ENCODE data around the gene MAP6D1.
"Not testable (repeated sequence)": the region's sequence is repeated elsewhere in the genome, so short reads cannot be mapped to it uniquely, and the experiment has no call there.

Gene MAP6D1

DNA sequence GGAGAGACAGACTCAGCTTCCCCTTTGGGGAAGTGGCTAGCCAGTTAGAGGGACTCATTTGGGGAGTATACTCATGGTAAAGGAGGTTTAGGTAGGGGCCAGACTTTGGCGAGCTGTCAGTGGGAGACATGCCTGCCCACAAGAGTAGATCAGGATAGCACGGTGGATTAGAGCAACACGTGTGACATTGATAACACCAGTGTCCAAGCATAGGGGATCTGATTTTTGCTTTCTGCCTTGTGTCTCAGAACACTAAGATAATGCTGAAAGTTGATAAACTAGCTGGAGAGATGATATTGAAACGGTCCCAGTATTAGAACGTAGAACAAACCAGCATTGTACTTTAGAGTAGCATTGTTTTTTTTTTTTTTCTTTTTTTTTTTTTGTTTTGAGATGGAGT lies 25.9 kb downstream of the MAP6D1 start:
- DNase-seq (ENCODE audit: low spot score): no peak

DNA sequence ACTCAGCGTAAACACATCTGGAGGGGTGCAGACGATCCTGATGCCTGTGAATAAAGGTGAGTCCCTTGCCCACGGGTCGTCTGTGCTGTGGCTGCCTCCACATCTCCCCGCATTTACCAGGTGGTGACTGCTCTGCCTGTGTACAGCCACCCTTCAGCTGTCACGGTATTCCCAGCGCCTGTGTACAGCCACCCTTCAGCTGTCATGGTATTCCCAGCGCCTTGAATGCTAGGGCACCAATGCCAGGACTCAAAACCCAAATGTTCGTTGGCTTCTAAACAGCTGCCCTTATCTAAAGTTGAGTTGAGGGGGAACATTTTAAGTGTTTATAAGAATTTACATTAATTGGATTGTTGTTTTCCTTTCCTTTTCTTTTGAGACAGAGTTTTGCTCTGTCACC lies 27.4 kb downstream of the MAP6D1 start:
- DNase-seq (ENCODE audit: low spot score): no peak

DNA sequence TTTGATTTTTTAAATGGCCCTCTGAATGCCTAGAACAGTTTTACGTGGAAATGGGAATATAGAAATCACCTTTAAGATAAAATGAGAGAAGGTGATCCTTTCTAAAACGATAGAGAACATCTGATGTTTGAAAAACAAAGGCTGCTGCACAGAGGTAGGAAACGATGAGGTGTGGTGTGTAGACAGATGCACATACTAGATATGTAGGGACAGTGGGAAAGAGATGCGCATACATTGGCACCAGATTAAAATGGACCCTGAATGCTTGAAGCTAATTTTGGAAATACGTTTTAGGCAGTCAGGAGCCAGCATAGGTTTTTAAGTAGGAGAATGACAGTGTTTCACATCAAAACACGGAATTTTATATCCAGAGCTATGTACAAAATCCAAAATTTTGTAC lies 29.0 kb downstream of the MAP6D1 start:
- no peak for DNase-seq (ENCODE audit: low spot score)

DNA sequence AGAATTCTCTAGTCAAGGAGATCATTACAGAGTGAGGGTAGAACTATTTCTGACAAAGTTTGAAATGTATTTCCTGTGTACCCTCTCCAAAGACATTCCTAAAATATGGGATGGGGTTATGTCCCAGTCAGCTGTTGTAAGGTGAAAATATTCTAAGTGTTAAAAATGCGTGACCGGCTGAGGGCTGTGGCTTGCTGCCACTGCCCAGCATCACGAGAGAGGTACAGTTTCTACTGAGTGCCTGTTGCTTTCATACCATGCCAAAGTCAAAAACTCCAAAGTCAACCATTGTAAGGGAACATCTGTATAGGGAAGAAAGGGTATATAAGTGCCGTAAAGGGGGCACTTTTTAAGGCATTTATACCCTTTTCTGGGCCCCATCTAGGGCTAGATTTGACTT lies 30.9 kb downstream of the MAP6D1 start:
- DNase-seq (ENCODE audit: low spot score): no peak

DNA sequence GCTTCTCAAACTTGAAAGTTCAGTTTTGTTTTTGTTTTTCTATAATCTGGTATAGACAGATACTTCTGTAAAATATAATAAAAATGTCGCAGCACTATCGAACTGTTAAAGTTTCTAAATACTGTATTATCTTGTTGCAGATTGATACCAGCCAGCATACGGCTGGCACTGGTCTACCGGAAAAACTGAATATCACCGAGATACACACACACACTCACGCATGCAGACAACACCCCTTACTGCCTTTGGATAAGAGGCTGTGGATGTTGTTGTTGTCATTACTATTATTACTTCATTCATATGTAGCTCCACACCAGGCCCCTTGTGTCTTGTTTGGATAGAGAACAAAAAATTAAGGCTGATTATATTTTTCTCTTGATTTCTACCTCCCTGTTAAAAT lies 32.4 kb downstream of the MAP6D1 start:
- DNase-seq (ENCODE audit: low spot score): no peak

DNA sequence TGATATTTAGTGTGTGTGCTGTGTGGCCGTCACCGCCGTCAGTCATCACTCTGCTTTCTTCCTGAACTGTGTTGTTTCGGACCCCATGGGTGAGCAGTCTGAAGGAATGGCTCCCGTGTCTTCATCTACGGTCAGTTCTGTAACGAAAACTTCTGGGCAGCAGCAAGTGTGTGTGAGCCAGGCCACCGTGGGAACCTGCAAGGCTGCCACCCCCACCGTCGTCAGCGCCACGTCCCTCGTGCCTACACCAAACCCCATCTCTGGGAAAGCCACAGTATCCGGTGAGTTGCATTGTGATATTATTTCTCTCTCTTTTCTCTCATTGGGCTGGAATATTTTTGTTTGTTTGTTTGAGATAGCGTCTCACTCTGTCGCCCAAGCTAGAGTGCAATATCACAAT lies 34.7 kb downstream of the MAP6D1 start:
- no peak for DNase-seq (ENCODE audit: low spot score)

DNA sequence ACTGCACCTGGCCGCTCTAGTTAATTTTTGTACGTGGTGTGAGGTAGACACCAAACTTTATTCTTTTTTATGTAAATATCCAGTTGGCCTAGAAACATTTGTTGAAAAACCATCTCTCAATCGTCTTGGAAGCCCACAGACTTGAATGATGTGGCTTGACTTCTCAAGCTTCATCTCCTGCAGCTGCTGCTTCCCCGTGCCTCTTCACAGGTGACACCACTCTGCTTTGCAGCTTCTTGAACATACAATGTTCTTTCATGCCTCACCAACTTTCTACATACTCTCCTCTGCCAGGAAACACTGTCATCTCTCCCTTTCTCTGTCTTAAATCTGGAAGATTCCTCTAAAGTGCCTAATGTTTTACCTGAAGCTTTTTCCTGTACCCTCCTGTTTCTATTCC lies 35.6 kb downstream of the MAP6D1 start:
- DNase-seq (ENCODE audit: low spot score): no peak

DNA sequence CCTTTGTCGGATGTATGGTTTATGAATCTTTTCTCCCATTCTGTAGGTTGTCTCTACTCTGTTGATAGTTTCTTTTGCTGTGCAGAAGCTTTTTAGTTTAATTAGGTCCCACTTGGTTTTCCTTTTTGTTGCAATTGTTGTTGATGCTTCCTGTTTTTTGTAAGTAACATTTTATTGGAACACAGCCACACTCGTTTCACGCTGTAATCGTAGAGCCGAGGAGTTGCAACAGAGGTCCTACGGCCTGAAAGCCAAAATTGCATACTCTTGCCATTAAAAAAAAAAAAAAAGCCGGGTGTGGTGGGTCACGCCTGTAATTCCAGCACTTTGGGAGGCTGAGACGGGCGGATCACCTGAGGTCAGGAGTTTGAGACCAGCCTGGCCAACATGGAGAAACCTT lies 40.9 kb downstream of the MAP6D1 start:
- DNase-seq (ENCODE audit: low spot score): not testable (repeated sequence)

DNA sequence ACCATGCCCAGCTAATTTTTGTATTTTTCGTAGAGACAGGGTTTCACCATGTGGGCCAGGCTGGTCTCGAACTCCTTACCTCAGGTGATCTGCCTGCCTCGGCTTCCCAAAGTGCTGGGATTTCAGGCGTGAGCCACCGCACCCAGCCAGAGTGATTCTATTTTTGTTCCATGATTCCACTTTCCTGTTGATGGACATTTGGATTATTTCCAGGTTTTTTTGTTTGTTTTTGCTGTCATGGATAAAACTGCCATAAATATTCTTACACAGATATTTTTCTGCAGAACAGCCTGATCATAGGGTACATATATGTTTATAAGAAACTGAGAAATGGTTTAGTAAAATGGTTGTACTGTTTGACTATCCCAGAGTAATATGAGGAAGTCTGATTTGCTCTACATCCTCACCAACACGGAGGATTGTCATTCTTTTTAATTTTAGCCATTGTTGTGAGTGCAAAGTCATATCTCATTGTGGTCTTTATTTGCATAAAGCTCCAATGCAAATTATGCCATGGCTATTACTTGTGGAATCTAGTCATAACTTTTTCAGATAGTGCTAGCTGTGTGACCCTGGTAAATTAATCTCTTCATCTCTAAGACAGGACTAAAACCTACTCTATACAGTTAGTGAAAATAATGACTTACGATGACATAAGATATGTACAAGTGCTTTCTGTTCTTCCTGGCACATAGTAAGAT lies 42.7 kb downstream of the MAP6D1 start:
- no peak for DNase-seq (ENCODE audit: low spot score)

DNA sequence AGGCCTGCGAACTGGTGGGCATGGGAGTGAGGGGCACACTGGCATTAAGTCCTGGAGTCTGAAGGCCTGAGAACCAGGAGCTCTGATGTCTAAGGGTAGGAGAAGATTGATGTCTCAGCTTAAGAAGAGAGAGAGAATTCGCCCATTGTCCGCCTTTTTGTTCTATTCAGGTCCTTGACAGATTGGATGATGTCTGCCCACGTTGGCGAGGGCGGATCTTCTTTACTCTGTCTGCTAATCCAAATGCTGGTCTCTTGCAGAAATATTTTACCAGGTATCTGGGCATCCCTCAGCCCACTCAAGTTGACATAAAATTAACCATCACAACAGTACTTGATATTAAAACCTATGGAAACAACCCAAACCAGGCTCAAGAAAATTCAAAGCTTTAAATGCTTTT lies 44.1 kb downstream of the MAP6D1 start:
- no peak for DNase-seq (ENCODE audit: low spot score)

DNA sequence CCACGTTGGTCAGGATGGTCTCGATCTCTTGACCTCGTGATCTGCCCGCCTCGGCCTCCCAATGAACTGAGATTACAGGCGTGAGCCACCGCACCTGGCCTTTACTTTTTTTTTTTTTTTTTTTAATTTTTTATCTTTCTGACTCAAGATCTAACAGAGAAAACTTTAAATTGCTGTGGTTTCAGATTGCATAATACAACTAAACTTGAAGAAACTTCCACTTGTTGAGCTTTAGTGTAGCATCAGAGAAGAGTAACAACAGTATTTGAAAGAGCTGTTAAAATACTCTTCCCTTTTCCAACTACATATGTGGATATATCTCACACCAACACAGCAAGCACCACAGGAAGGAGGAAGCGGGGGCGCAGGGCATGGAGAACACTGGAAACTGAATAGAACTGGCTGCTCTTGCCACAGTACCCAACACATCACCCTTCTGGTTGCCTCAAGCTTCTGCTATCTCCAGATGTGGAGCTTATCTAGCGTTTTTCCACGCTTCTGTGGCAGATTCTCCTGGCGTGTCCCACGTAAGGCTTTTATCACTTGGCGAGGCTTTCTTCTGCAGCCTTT lies 45.4 kb downstream of the MAP6D1 start:
- DNase-seq (ENCODE audit: low spot score): no peak

DNA sequence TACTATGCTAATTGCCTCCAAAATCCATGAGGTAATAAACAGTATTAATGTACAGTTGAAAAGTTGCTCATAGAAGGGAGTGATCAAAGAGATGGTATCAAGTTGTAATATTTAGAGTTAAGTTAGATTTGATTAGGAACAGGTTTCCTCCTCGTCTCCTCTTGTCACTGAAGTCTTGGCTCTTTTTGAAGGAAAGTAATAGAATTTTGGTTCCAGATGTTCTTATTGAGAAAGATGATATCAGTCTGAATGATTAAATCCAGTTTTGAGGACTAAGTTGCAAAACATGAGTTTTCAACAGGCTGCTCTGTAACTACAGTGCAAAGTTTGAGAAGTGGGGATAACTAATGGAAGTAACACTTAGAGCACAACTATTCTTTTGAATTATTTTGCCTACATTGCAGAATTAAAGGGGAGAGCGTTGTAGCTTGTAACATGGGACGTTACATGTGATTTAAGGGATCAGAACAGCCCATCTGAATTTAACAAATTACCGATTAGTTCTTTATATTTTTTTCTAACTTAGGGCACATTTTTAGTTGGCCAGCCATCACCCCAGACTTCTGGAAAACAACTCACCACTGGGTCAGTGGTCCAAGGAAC lies 48.3 kb downstream of the MAP6D1 start:
- no peak for DNase-seq (ENCODE audit: low spot score)

DNA sequence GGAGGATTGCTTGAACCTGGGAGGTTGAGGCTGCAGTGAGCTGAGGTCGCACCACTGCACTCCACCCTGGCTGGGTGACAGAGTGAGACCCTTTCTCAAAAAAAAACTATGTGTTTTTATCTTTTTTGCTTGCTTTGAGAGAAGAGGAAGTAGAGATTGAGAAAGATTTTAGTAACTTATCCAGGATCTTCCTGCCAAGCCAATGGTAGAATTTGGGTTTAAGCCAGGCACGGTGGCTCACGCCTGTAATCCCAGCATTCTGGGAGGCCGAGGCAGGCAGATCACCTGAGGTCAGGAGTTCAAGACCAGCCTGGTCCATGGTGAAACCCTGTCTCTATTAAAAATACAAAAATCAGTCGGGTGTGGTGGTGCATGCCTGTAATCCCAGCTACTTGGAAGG lies 48.9 kb downstream of the MAP6D1 start:
- not testable (repeated sequence) for DNase-seq (ENCODE audit: low spot score)

DNA sequence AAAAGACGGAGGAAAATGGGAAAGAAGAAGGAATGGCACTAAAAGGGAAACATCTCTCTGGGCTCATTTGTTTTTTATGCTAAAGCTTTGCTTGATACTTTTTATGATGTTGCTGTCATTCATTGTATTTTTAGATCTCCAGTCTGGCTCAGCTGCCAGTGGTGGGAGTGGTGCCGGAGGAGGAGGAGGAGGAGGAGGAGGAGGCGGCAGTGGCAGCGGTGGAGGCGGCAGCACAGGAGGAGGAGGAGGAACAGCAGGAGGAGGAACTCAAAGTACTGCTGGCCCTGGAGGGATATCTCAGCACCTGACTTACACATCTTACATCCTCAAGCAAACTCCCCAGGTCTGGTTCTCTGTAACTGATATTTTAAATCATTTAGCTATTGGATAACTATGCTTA lies 49.6 kb downstream of the MAP6D1 start:
- DNase-seq (ENCODE audit: low spot score): no peak

DNA sequence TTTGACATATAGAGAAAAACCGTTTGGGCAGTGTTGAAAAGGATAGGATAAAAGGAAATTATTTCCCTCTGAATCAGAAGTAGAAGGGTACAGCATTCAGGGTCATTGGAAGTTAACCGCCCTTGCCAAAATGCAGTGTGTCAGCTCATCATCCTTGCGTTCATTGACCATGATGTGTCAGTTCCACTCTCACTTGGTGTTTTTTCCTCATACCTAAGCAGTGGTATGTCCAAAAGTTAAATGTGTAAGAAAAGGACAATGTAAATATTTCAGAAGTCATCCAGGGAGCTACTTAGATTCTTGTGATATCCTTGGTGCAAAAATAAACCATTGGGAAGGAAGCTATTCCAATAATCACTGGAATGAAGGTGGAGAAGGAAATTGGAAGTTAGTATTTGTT lies 50.7 kb downstream of the MAP6D1 start:
- DNase-seq (ENCODE audit: low spot score): no peak

DNA sequence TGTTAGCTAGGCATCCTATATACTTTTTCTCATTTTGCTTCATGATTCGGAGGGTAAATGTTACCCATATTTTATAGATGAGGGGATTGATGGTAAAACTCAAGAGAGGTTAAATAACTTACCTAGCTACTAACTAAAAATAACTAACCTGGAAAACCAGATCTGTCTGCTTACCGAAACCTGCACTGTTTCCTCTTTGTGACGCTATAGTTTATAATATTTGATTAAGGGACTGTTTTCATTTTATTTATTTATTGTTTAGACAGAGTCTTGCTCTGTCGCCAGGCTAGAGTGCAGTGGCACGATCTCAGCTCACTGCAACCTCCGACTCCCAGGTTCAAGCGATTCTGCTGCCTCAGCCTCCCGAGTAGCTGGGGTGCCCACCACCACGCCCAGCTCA lies 55.9 kb downstream of the MAP6D1 start:
- DNase-seq (ENCODE audit: low spot score): no peak

DNA sequence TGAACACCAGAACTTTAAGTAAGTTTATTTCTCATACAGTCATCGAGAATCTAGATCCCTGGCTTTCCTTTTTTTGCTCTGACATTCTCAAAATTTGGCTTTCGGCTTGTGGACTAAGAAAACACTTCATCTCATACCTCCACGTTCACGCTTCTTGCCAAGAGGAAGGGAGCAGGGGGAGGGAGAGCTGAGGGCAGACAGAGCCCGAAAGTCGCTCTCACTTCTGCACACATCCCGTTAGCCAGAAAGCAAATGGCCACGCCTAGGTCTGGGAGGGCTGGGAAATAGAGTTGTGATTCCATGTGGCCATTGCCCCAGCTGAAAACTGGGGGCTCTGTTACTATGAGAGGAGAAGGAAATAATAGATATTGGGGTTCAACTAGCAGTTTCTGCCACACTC lies 57.3 kb downstream of the MAP6D1 start:
- DNase-seq (ENCODE audit: low spot score): no peak

DNA sequence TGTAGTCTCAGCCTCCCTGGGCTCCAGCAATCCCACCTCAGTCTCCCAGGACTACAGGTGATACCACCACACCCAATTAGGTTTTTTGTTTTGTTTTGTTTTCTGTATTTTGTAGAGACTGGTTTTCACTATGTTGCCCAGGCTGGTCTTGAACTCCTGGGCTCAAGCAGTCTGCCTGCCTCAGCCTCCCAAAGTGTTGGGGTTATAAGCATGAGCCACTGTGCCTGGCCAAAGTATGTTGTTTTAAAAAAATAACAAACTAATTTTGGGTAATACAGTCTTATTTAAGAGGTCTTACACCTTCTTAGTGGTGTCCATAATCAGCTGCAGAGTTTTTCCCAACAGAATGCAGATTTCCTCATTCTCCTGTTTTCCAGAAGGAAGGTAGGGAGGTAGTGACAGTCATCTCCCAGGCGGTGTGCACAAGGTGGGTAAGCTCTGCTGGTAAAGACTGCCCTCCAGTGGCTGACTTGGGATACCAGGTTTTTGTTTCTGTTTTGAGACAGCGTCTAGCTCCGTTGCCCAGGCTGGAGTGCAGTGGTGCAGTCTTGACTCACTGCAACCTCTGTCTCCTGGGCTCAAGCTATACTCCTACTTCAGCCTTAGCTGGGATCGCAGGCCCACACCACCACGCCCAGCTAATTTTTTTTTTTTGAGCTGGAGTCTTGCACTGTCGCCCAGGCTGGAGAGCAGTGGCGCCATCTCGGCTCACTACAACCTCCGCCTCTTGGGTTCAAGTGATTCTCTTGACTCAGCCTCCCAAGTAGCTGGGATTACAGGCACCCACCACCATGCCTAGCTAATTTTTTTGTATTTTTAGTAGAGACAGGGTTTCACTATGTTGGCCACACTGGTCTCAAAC lies 58.4 kb downstream of the MAP6D1 start:
- peak; percentile 73 for DNase-seq (ENCODE audit: low spot score)

DNA sequence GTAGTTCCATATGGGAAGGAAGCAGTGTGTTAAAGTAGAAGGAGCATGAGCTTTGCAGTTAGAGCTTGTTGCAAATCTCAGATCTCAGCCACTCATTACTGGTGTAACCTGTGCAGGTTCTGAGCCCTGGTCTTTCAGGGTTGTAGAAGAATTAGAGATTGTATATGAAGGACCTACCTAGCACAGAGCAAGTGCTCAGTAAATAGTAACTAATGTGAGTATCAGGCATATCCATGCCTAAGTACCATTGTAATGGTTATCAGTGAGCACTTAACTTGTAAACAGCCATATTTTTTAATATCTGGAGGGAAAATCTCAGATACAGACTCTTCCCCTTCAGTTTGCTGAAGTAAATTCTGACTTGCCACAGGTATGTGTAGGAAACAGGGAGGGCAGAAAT lies 59.3 kb downstream of the MAP6D1 start:
- DNase-seq (ENCODE audit: low spot score): no peak

All from RKO (cell line).